ENCODE measurements around the gene RAD51B. TPM values are rescaled to one million over a fixed set of nuclear protein-coding genes. Genes with fewer than 3 reads are reported as not detected.

Gene RAD51B
- total RNA-seq, 4 donors from 2014 or later = 14.0 to 16.4 (median 14.8) TPM

GRCh38 chr14:68293404-68293803, 473.8 kb downstream of the RAD51B start:
- Histone ChIP-seq H3K4me3 (replicated peaks in 1 of 3) (no peak overlapping the region), H3K36me3 (no peaks in the 10 kb centered on the region), H3K27me3 (no peaks in the 10 kb centered on the region), H3K27ac (peak overlapping the region; percentile 38 to 79 (median 52)), H3K4me1 (peaks cover 41 to 66% of the 10 kb centered on the region in 2 donors), H3K9me3 (no peaks in the 10 kb centered on the region)
- intact Hi-C loops (cut with DNase I) = no loop called here
- WGBS, 2 donors = 48 to 55% methylated on average over 5 of the region's 5 CpGs
- peak in 1 of 2 donors; percentile 34 for DNase-seq
- no peak for TF ChIP-seq CTCF (IDR thresholded peaks at IDR 0.05)
- TF ChIP-seq POLR2A (IDR thresholded peaks at IDR 0.05) = no peak

GRCh38 chr14:68295316-68295816, 475.8 kb downstream of the RAD51B start:
- Histone ChIP-seq H3K4me3 (replicated peaks in 1 of 3) (no peak overlapping the region), H3K27ac (peak overlapping the region; percentile 16 to 67 (median 38)), H3K27me3 (no peaks in the 10 kb centered on the region), H3K36me3 (no peaks in the 10 kb centered on the region), H3K4me1 (peaks cover 41 to 70% of the 10 kb centered on the region in 2 donors), H3K9me3 (no peaks in the 10 kb centered on the region)
- TF ChIP-seq CTCF (IDR thresholded peaks at IDR 0.05) = no peak
- TF ChIP-seq POLR2A (IDR thresholded peaks at IDR 0.05) = no peak
- intact Hi-C loops (cut with DNase I) = no loop called here
- 47 to 66% methylated on average over 7 to 8 of the region's 8 CpGs for WGBS, 2 donors
- DNase-seq = peak; percentile 51 to 59

GRCh38 chr14:68297039-68297438, 477.5 kb downstream of the RAD51B start:
- Histone ChIP-seq H3K4me3 (replicated peaks in 1 of 3) (no peak overlapping the region), H3K27ac (peak overlapping the region in 2 of 3 donors; percentile 54 to 69), H3K36me3 (no peaks in the 10 kb centered on the region), H3K4me1 (peaks cover 36 to 60% of the 10 kb centered on the region in 2 donors), H3K27me3 (no peaks in the 10 kb centered on the region), H3K9me3 (no peaks in the 10 kb centered on the region)
- 85% methylated on average over 4 of the region's 4 CpGs for WGBS, 2 donors
- no peak for TF ChIP-seq POLR2A (IDR thresholded peaks at IDR 0.05)
- no peak for TF ChIP-seq CTCF (IDR thresholded peaks at IDR 0.05)
- intact Hi-C loops (cut with DNase I) = no loop called here
- DNase-seq = no peak

DNA sequence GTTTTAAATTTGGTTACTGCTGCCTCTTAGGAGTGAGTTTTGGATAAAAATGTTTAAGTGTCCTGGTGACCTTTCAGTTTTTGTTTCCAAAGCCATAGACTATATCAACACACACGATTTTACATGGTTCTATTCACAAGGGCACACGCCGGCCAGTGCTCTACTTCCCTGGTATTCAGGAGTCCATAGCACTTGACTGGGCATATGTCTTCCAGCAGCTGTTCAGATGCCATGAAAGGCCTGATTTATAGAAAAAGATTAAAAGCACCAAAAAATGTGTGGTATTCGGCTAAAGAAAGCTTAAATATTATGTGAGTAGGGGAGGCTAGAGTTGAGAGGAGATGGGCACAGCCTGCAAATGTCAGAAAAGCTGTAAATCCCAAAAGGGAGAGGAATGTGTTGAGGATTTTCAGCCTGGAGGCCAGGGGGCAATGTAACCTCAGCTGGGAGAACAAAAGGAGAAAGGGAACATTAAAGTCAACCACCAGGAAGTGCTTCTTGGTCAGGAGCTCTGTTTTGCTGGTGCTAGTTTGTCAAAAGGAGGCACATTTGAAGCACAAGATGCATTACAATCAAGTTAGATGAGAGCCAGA, 478.4 kb downstream of the RAD51B start:
- Histone ChIP-seq H3K36me3 (no peaks in the 10 kb centered on the region), H3K4me3 (replicated peaks in 1 of 3) (no peak overlapping the region), H3K4me1 (peaks cover 27 to 51% of the 10 kb centered on the region in 2 donors), H3K27me3 (no peaks in the 10 kb centered on the region), H3K27ac (peak overlapping the region; percentile 48 to 69 (median 54)), H3K9me3 (no peaks in the 10 kb centered on the region)
- DNase-seq = peak in 1 of 2 donors; percentile 40
- intact Hi-C loops (cut with DNase I) = no loop called here
- WGBS, 2 donors = 31 to 48% methylated on average over 4 of the region's 4 CpGs
- TF ChIP-seq CTCF (IDR thresholded peaks at IDR 0.05) = peak in 3 of 6 experiments; percentile 35 to 53 (median 45)
- TF ChIP-seq POLR2A (IDR thresholded peaks at IDR 0.05) = no peak

DNA sequence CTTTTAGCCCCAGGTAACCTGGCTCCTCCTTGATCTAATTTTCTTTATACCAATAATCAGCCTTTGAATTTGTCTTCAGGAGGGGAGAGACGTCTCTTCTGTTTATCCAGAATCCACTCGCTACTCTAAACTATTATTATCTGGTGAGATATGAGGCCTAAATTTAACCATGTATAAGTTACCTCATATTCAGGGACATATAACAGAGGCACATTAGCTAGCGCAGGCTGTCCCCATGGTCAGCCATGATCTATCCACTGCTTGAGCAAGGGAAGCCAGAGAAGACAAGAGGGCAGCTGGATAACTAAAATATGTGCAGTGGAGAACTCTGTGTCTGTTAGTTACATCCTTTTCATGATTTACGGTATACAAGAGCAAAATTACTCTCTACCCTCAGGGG, 481.0 kb downstream of the RAD51B start:
- TF ChIP-seq POLR2A (IDR thresholded peaks at IDR 0.05) (no peak), CTCF (IDR thresholded peaks at IDR 0.05) (no peak)
- H3K27ac ChIP-seq = no peak overlapping the region
- DNase-seq = no peak
- no peaks in the 10 kb centered on the region for H3K27me3 ChIP-seq
- intact Hi-C loops (cut with DNase I) = no loop called here
- H3K36me3 ChIP-seq = no peaks in the 10 kb centered on the region
- no peaks in the 10 kb centered on the region for H3K9me3 ChIP-seq
- peaks cover 13 to 33% of the 10 kb centered on the region in 2 donors for H3K4me1 ChIP-seq
- 96 to 97% methylated on average over 4 of the region's 4 CpGs for WGBS, 2 donors
- H3K4me3 ChIP-seq (replicated peaks in 1 of 3) = no peak overlapping the region

Measured in thyroid gland (tissue), 4 donors.